Heart left ventricle (tissue), 13 donors: ENCODE results near the gene GGT6.
"Not testable (repeated sequence)": the region's sequence is repeated elsewhere in the genome, so short reads cannot be mapped to it uniquely, and the experiment has no call there.

ENCODE experiments used
- CTCF ChIP-seq, 12 donors: fragments of 200-600 bp; sonication (generic) in 4 of 12; IDR thresholded peaks; one replicate each; pipeline versions ENCODE4 v1.5.0 to v1.8.0; 2018 to 2022; ENCODE audit warnings: antibody characterized with exemption in 12 of 12, mild to moderate bottlenecking in 5 of 12
- POLR2A ChIP-seq, 2 donors: fragments of 450-650 bp; IDR thresholded peaks; one replicate each; pipeline ENCODE4 v1.6.1; 2017; ENCODE audit warnings: antibody characterized with exemption in 2 of 2, mild to moderate bottlenecking in 2 of 2, moderate library complexity in 2 of 2
- donor health status: ischemic (EF 13 %, LVEDD 7.1; RV severe dilation, severe dysfunction).
- donor health status: DM: no; HTN: yes; CAD: no.
- donor health status: DM: no; HTN: no; CAD: no.
- donor health status: ischemic (EF 25% LVEDD 6.9; RV normal size, moderate dysfunction).
- donor health status: ischemic (EF 25% LVEDD 5.7; RV mildly dilated, moderate dysfunction).
- donor health status: ischemic (EF 35%, LVEDD 5.7; RV mildly dilated, moderate dysfunction).
- donor health status: nonischemic (EF 11% LVEDD 7.7; RV severe dilation, severe dysfunction).
- donor health status: DM: yes; HTN: yes; CAD: no.
- donor health status: PGD.
- donor health status: ischemic (EF 29% LVEDD 5.4; RV normal size, mild dysfunction).
- donor health status: nonischemic (EF 23%, LVEDD 6.1; RV moderate dilation, normal function).

- TF ChIP-seq CTCF, POLR2A (IDR thresholded peaks at IDR 0.05): not testable (repeated sequence)
Measured at GRCh38 chr17:4590042-4590441, 29.7 kb upstream of the GGT6 start.
